DOHH2 (cell line): ENCODE measurements around the gene ABCG5.

Experiments used
- EZH2phosphoT487 ChIP-seq: fragments of 200-600 bp; sonication (generic); IDR thresholded peaks from 2 replicates; pipeline ENCODE4 v1.6.1; 2017; ENCODE audit warnings: borderline replicate concordance, mild to moderate bottlenecking, antibody characterized with exemption, low read length, moderate library complexity, mixed read lengths
- TF ChIP-seq, protein P1 (sequence below): fragments of 200-600 bp; sonication (generic); IDR thresholded peaks from one replicate; pipeline ENCODE4 v1.5.1; 2014; ENCODE audit warnings: antibody characterized with exemption, mild to moderate bottlenecking, low read depth, low read length; ENCODE audit not compliant: poor library complexity, severe bottlenecking

DNA sequence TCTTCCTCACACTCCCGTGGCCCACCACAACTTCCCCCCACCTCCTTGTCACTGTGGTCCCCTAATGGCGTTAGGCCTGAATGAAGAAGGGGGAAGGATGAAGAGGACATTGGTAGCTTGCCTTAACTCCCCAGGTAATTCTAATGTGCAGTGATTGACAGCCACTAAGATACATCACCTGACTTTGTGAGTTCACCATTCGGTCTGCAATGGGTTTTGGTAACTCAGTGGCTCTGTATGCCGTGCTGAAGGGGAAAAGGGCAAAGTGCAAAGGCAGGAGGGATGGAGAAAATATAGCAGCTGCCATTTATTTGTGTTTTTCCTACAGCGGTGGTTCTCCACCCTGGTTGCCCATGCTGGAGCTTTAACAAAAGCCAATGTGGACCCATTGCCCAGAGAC, 42.3 kb upstream of the ABCG5 start:
- TF ChIP-seq, protein P1, sequence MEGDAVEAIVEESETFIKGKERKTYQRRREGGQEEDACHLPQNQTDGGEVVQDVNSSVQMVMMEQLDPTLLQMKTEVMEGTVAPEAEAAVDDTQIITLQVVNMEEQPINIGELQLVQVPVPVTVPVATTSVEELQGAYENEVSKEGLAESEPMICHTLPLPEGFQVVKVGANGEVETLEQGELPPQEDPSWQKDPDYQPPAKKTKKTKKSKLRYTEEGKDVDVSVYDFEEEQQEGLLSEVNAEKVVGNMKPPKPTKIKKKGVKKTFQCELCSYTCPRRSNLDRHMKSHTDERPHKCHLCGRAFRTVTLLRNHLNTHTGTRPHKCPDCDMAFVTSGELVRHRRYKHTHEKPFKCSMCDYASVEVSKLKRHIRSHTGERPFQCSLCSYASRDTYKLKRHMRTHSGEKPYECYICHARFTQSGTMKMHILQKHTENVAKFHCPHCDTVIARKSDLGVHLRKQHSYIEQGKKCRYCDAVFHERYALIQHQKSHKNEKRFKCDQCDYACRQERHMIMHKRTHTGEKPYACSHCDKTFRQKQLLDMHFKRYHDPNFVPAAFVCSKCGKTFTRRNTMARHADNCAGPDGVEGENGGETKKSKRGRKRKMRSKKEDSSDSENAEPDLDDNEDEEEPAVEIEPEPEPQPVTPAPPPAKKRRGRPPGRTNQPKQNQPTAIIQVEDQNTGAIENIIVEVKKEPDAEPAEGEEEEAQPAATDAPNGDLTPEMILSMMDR, result no peak
- no peak for TF ChIP-seq EZH2phosphoT487
